GM19240 (cell line): Measurements from ENCODE around the gene CEP170B.
"Not testable (repeated sequence)": the region's sequence is repeated elsewhere in the genome, so short reads cannot be mapped to it uniquely, and the experiment has no call there.

Experiments
- DNase-seq: peaks from one replicate; pipeline ENCODE4 v3.0.0; 2011; ENCODE audit warnings: low spot score; ENCODE audit not compliant: insufficient read length

CEP170B gene

GRCh38 chr14:104889375-104889757 is 24.3 kb downstream of the CEP170B start:
- DNase-seq = no peak

GRCh38 chr14:104890292-104890691 is 25.2 kb downstream of the CEP170B start:
- DNase-seq = not testable (repeated sequence)

- no peak for DNase-seq
Measured at GRCh38 chr14:104891121-104891551, 26.1 kb downstream of the CEP170B start.

- no peak for DNase-seq
Measured at GRCh38 chr14:104891664-104892530, 26.8 kb downstream of the CEP170B start.

GRCh38 chr14:104892531-104893434 is 27.7 kb downstream of the CEP170B start:
- no peak for DNase-seq

- no peak for DNase-seq
Measured at GRCh38 chr14:104893435-104894207, 28.6 kb downstream of the CEP170B start.

GRCh38 chr14:104894331-104895206 is 29.5 kb downstream of the CEP170B start:
- no peak for DNase-seq

- DNase-seq = no peak
Measured at GRCh38 chr14:104895207-104895785, 30.2 kb downstream of the CEP170B start.

GRCh38 chr14:104895786-104896661 is 31.0 kb downstream of the CEP170B start:
- no peak for DNase-seq

GRCh38 chr14:104897330-104898194 is 32.5 kb downstream of the CEP170B start:
- no peak for DNase-seq

GRCh38 chr14:104898195-104898558 is 33.1 kb downstream of the CEP170B start:
- DNase-seq = no peak

GRCh38 chr14:104898870-104899510 is 33.9 kb downstream of the CEP170B start:
- DNase-seq = no peak

GRCh38 chr14:104899781-104900180 is 34.7 kb downstream of the CEP170B start:
- DNase-seq = no peak

GRCh38 chr14:104900639-104901512 is 35.8 kb downstream of the CEP170B start:
- no peak for DNase-seq

- no peak for DNase-seq
Measured at GRCh38 chr14:104903990-104904389, 38.9 kb downstream of the CEP170B start.
